HepG2 (cell line): ENCODE data around the gene RASSF9. TPM values are rescaled to one million over a fixed set of nuclear protein-coding genes. Genes with fewer than 3 reads are reported as not detected.

Source experiments
- ATAC-seq: fragments of 200-7000 bp; cut with Tn5 transposase; 3 replicates; pipeline ENCODE4 v1.9.1; 2020; ENCODE audit warnings: mild to moderate bottlenecking, moderate library complexity
- BruUV-seq: library from RNA; stranded (reverse); fragments of 400-500 nt; replicated peaks from 2 replicates; lab custom pipeline; 2021; lab: Mats Ljungman, UMichigan
- CTCF ChIA-PET: fragments of 300-600 bp; formaldehyde crosslinking; extraction: SDS; loops from one replicate; lab custom pipeline; 2021; ENCODE audit warnings: low total read pairs, inconsistent platforms, low intra/inter-chr PET ratio; lab: Yijun Ruan, JAX
- POLR2A ChIA-PET: fragments of 350-600 bp; sonication (Branson Sonifier 250); formaldehyde crosslinking; loops from one replicate; lab custom pipeline; 2020; ENCODE audit warnings: antibody characterized with exemption, inconsistent platforms; lab: Yijun Ruan, JAX
- DNase-seq: peaks from one replicate; pipeline ENCODE4 v3.0.0-alpha.2; 2015; ENCODE audit warnings: low spot score
- FAIRE-seq: peaks from 3 replicates; lab custom pipeline; 2011; peaks lifted over from hg19 to GRCh38; lab: Jason Lieb, UNC
- H2AFZ ChIP-seq: one replicate; pipeline ENCODE4 v1.6.1; 2011; ENCODE audit warnings: low read length, inconsistent platforms
- H3K27ac ChIP-seq: fragments of 300-600 bp; 3 replicates; pipeline ENCODE4 v1.8.0; 2011; ENCODE audit warnings: mixed run types, mild to moderate bottlenecking, mixed read lengths, low read length, inconsistent platforms; ENCODE audit not compliant: insufficient read depth; ENCODE audit errors: extremely low read length
- H3K27me3 ChIP-seq, 2 experiments: fragments of 200-600 bp in 1 of 2; 2 replicates in 1 of 2; 3 replicates in 1 of 2; pipeline versions ENCODE4 v1.6.0 to v1.8.0; 2011; ENCODE audit warnings: low read length in 2 of 2, mild to moderate bottlenecking in 2 of 2, moderate library complexity in 2 of 2, inconsistent platforms in 1 of 2; ENCODE audit not compliant: insufficient read depth in 2 of 2, control insufficient read depth in 1 of 2
- H3K36me3 ChIP-seq, 2 experiments: fragments of 200-600 bp in 1 of 2; replicated peaks in 1 of 2; 2 replicates in 1 of 2; 3 replicates in 1 of 2; pipeline versions ENCODE4 v1.5.1 to v1.8.0; 2011; ENCODE audit warnings: low read length in 2 of 2, inconsistent platforms in 1 of 2; ENCODE audit not compliant: insufficient read depth in 2 of 2, control insufficient read depth in 1 of 2
- H3K4me1 ChIP-seq: 2 replicates; pipeline ENCODE4 v1.5.1; 2012; ENCODE audit warnings: low read length, inconsistent platforms; ENCODE audit not compliant: insufficient read depth
- H3K4me2 ChIP-seq: 2 replicates; pipeline ENCODE4 v1.6.0; 2011; ENCODE audit warnings: low read depth, low read length, inconsistent platforms
- H3K4me3 ChIP-seq, 3 experiments: fragments of 200-600 bp in 1 of 3; sonication (generic), shearing (Covaris generic) in 1 of 3; replicated peaks in 1 of 3; 2 replicates each; pipeline ENCODE4 v1.5.1; 2011 to 2016; ENCODE audit warnings: low read length in 3 of 3, inconsistent platforms in 2 of 3, low read depth in 2 of 3, mild to moderate bottlenecking in 2 of 3, control low read depth in 1 of 3, mixed read lengths in 1 of 3; ENCODE audit not compliant: insufficient read depth in 1 of 3
- H3K79me2 ChIP-seq: one replicate; pipeline ENCODE4 v1.6.1; 2011; ENCODE audit warnings: low read length, inconsistent platforms; ENCODE audit not compliant: insufficient read depth
- H3K9ac ChIP-seq: 2 replicates; pipeline ENCODE4 v1.6.0; 2011; ENCODE audit warnings: mild to moderate bottlenecking, low read depth, low read length, inconsistent platforms; ENCODE audit not compliant: insufficient read depth
- H3K9me3 ChIP-seq: 2 replicates; pipeline ENCODE4 v1.5.1; 2012; ENCODE audit warnings: mild to moderate bottlenecking, low read length
- H4K20me1 ChIP-seq: 2 replicates; pipeline ENCODE4 v1.6.0; 2011; ENCODE audit warnings: inconsistent platforms, mild to moderate bottlenecking, low read length, moderate library complexity; ENCODE audit not compliant: insufficient read depth
- HMGXB3 ChIP-seq: sonication (generic); formaldehyde crosslinking; IDR thresholded peaks from 2 replicates; pipeline ENCODE4 v1.4.0; 2020; ENCODE audit warnings: missing genetic modification reagents, borderline replicate concordance
- MXD1 ChIP-seq: sonication (generic); formaldehyde crosslinking; IDR thresholded peaks from 2 replicates; pipeline ENCODE4 v1.4.0; 2020; ENCODE audit warnings: mild to moderate bottlenecking, missing genetic modification reagents
- ZNF205 ChIP-seq: IDR thresholded peaks from 2 replicates; pipeline ENCODE4 v1.6.1; 2018; ENCODE audit warnings: missing biosample characterization, missing genetic modification reagents
- ZNF660 ChIP-seq: sonication (generic); formaldehyde crosslinking; IDR thresholded peaks from 2 replicates; pipeline ENCODE4 v1.5.1; 2020; ENCODE audit warnings: mild to moderate bottlenecking, low read depth, missing genetic modification reagents, borderline replicate concordance
- ZNF841 ChIP-seq: sonication (generic); formaldehyde crosslinking; IDR thresholded peaks from 2 replicates; pipeline ENCODE4 v1.8.1; 2023; ENCODE audit warnings: missing genetic modification reagents, borderline replicate concordance
- WGBS: methylation state at CpG from one replicate; pipeline ENCODE4 v1.1.6; 2017; ENCODE audit warnings: low lambda C conversion rate; 5-methylcytosine and 5-hydroxymethylcytosine counted together
- in situ Hi-C: cut with HindIII; loops from 2 replicates; pipeline ENCODE4 v1.10.0; 2017; ENCODE audit warnings: low pct_unique_long_range_greater_than_20kb; ENCODE audit not compliant: extremely low pct_ligation_motif_present
- intact Hi-C: fragments of 100-400 bp; cut with micrococcal nuclease; formaldehyde crosslinking; loops from one replicate; pipeline ENCODE4 v1.10.0; 2022; ENCODE audit not compliant: unreplicated experiment
- polyA plus RNA-seq, 8 experiments: library from polyadenylated mRNA; depleted of rRNA in 3 of 8; stranded (reverse) in 7 of 8; unstranded in 1 of 8; fragments of >200 nt; fragmentation: Illumina TruSeq in 4 of 8; extraction: Trizol in 4 of 8; gene quantifications; 2 replicates each; pipeline versions ENCODE4 v1.2.1 to v1.2.3, GENCODE V29; 2011 to 2016; ENCODE audit warnings: low read depth in 4 of 8, missing spikeins in 1 of 8, mixed read lengths in 1 of 8; ENCODE audit not compliant: insufficient read depth in 1 of 8
- total RNA-seq, 5 experiments: library from RNA; depleted of rRNA; stranded (reverse); fragments of >200 nt; fragmentation: Illumina TruSeq; extraction: Trizol; gene quantifications; 2 replicates each; pipeline ENCODE4 v1.2.3, GENCODE V29; 2016; ENCODE audit warnings: low read depth in 1 of 5
- TF ChIP-seq, protein P1 (sequence below): sonication (generic); formaldehyde crosslinking; IDR thresholded peaks from 2 replicates; pipeline ENCODE4 v1.4.0; 2020; ENCODE audit warnings: missing genetic modification reagents

The RASSF9 gene
- total and polyA plus RNA-seq, 2 of the 13 experiments (the other 11 are each of a cell fraction or from before 2014, with no cell fraction given) = not detected

DNA sequence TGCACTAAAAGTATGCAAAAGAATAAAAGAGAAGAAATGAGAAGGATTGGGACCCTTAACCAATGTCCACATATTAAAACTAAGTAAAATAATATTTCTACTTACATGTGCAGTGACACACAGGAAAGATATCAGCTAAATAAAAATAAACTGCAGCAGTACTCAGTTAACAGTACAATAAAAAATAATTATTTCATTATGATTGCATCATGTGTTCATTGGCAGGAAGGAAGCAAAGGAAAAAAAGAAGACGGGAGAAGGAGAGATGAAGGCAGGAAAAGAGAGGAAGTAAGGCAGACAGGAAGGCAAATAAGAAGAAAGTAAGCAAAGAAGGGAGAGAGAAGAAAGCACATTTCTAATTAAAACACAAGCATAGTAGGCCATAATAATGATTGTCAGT is 33.0 kb downstream of the RASSF9 start (continued):
- TF ChIP-seq, protein P1, sequence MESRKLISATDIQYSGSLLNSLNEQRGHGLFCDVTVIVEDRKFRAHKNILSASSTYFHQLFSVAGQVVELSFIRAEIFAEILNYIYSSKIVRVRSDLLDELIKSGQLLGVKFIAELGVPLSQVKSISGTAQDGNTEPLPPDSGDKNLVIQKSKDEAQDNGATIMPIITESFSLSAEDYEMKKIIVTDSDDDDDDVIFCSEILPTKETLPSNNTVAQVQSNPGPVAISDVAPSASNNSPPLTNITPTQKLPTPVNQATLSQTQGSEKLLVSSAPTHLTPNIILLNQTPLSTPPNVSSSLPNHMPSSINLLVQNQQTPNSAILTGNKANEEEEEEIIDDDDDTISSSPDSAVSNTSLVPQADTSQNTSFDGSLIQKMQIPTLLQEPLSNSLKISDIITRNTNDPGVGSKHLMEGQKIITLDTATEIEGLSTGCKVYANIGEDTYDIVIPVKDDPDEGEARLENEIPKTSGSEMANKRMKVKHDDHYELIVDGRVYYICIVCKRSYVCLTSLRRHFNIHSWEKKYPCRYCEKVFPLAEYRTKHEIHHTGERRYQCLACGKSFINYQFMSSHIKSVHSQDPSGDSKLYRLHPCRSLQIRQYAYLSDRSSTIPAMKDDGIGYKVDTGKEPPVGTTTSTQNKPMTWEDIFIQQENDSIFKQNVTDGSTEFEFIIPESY (CRISPR knock-in tag) = no peak
- TF ChIP-seq ZNF205 (CRISPR knock-in tag) = no peak
- TF ChIP-seq MXD1 = no peak
- no peak for TF ChIP-seq ZNF841 (CRISPR knock-in tag)
- TF ChIP-seq ZNF660 (CRISPR knock-in tag) = no peak

DNA sequence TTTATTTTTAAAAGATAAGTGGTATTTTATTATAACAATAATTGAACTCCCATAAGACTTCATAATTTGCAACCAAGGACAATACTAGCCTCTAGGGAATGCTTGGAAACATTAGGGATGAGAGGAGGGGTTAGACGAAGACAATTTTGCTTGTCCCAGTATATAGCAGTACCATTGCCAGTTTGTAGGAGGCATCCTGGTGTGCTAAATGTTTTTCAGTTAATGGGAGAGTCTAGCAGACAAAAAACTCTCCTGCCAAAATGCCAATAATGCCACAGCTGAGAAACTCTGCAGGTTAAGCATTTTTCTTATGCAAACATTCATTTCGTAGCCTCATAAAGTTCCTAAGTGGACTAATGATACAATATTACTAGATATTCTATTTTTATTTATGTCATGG is 38.1 kb downstream of the RASSF9 start:
- Histone ChIP-seq H3K4me2 (no peak overlapping the region), H3K27me3 (no peaks in the 10 kb centered on the region), H3K4me1 (no peaks in the 10 kb centered on the region), H3K9ac (no peak overlapping the region), H4K20me1 (no peaks in the 10 kb centered on the region), H2AFZ (no peak overlapping the region), H3K27ac (no peak overlapping the region), H3K79me2 (no peaks in the 10 kb centered on the region), H3K4me3 (no peak overlapping the region), H3K36me3 (no peaks in the 10 kb centered on the region), H3K9me3 (no peaks in the 10 kb centered on the region)
- FAIRE-seq = no peak
- no peak for DNase-seq
- intact Hi-C loops (no loop called here), in situ Hi-C loops (no loop called here)
- ChIA-PET CTCF (no interaction called here), POLR2A (no interaction called here)
- TF ChIP-seq HMGXB3 (CRISPR knock-in tag) = no peak
- no peak for ATAC-seq
- WGBS = 0% methylated on average over 2 of the region's 2 CpGs
- BruUV-seq = no TSS peak
